H9 (cell line): ENCODE results near the gene LTA4H. TPM values are rescaled to one million over a fixed set of nuclear protein-coding genes. Genes with fewer than 3 reads are reported as not detected.

Source experiments
- DNase-seq: peaks from one replicate; pipeline ENCODE4 v3.0.0-alpha.2; 2017
- H2AFZ ChIP-seq: one replicate; pipeline ENCODE4 v1.6.1; 2013; ENCODE audit warnings: mild to moderate bottlenecking, low read length, control low read depth, moderate library complexity
- H2AK5ac ChIP-seq: 2 replicates; pipeline ENCODE4 v1.6.1; 2013; ENCODE audit warnings: low read length, control low read depth, mixed read lengths; ENCODE audit not compliant: insufficient read length
- H2BK120ac ChIP-seq: one replicate; pipeline ENCODE4 v1.6.1; 2013; ENCODE audit warnings: low read depth, mild to moderate bottlenecking, low read length, control low read depth, inconsistent platforms; ENCODE audit not compliant: poor library complexity, severe bottlenecking
- H2BK12ac ChIP-seq: 2 replicates; pipeline ENCODE4 v1.6.1; 2013; ENCODE audit warnings: low read length, control low read depth, mixed read lengths, low read depth; ENCODE audit not compliant: insufficient read length
- H2BK15ac ChIP-seq: 2 replicates; pipeline ENCODE4 v1.6.1; 2013; ENCODE audit warnings: low read depth, low read length, control low read depth
- H2BK20ac ChIP-seq: one replicate; pipeline ENCODE4 v1.6.1; 2013; ENCODE audit warnings: low read depth, mild to moderate bottlenecking, low read length, control low read depth, inconsistent platforms; ENCODE audit not compliant: poor library complexity, severe bottlenecking
- H2BK5ac ChIP-seq: 2 replicates; pipeline ENCODE4 v1.6.1; 2013; ENCODE audit warnings: low read length, control low read depth, mixed read lengths; ENCODE audit not compliant: insufficient read length
- H3K14ac ChIP-seq: 2 replicates; pipeline ENCODE4 v1.6.1; 2013; ENCODE audit warnings: low read length, control low read depth; ENCODE audit not compliant: insufficient read depth
- H3K18ac ChIP-seq: 2 replicates; pipeline ENCODE4 v1.6.1; 2013; ENCODE audit warnings: low read depth, mild to moderate bottlenecking, mixed read lengths, low read length, control low read depth; ENCODE audit not compliant: insufficient read length
- H3K23ac ChIP-seq: 2 replicates; pipeline ENCODE4 v1.6.1; 2013; ENCODE audit warnings: low read length, control low read depth, mixed read lengths, low read depth; ENCODE audit not compliant: insufficient read length
- H3K23me2 ChIP-seq: 2 replicates; pipeline ENCODE4 v1.6.1; 2013; ENCODE audit warnings: low read depth, mild to moderate bottlenecking, mixed read lengths, low read length, control low read depth; ENCODE audit not compliant: insufficient read length, poor library complexity, severe bottlenecking
- H3K27ac ChIP-seq: 2 replicates; pipeline ENCODE4 v1.5.1; 2013; ENCODE audit warnings: low read length, control low read depth, mixed read lengths, low read depth; ENCODE audit not compliant: insufficient read length
- H3K27me3 ChIP-seq: 2 replicates; pipeline ENCODE4 v1.6.1; 2013; ENCODE audit warnings: low read length, control low read depth, inconsistent platforms; ENCODE audit not compliant: insufficient read depth
- H3K4ac ChIP-seq: 2 replicates; pipeline ENCODE4 v1.6.1; 2013; ENCODE audit warnings: low read depth, mild to moderate bottlenecking, control low read depth, inconsistent platforms, low read length, moderate library complexity
- H3K4me1 ChIP-seq: 2 replicates; pipeline ENCODE4 v1.6.1; 2013; ENCODE audit warnings: low read length, control low read depth, inconsistent platforms; ENCODE audit not compliant: insufficient read depth
- H3K4me2 ChIP-seq: 2 replicates; pipeline ENCODE4 v1.6.1; 2013; ENCODE audit warnings: low read length, control low read depth, mixed read lengths; ENCODE audit not compliant: insufficient read length, insufficient read depth
- H3K56ac ChIP-seq: 2 replicates; pipeline ENCODE4 v1.6.1; 2013; ENCODE audit warnings: low read depth, mild to moderate bottlenecking, mixed read lengths, low read length, control low read depth; ENCODE audit not compliant: insufficient read length
- H3K79me1 ChIP-seq: 2 replicates; pipeline ENCODE4 v1.6.1; 2013; ENCODE audit warnings: low read depth, mild to moderate bottlenecking, moderate library complexity, low read length, control low read depth, inconsistent platforms; ENCODE audit not compliant: insufficient read depth, poor library complexity, severe bottlenecking
- H3K79me2 ChIP-seq: 2 replicates; pipeline ENCODE4 v1.6.1; 2013; ENCODE audit warnings: low read length, control low read depth, inconsistent platforms; ENCODE audit not compliant: insufficient read depth
- H3K9ac ChIP-seq: 2 replicates; pipeline ENCODE4 v1.6.1; 2013; ENCODE audit warnings: low read length, control low read depth, mixed read lengths; ENCODE audit not compliant: insufficient read length; ENCODE audit errors: extremely low read depth
- H3K9me3 ChIP-seq: one replicate; pipeline ENCODE4 v1.6.1; 2013; ENCODE audit warnings: low read depth, low read length, inconsistent platforms; ENCODE audit not compliant: control insufficient read depth
- H3T11ph ChIP-seq: one replicate; pipeline ENCODE4 v1.6.1; 2013; ENCODE audit warnings: mild to moderate bottlenecking, low read length, control low read depth, inconsistent platforms
- H4K20me1 ChIP-seq: one replicate; pipeline ENCODE4 v1.6.1; 2013; ENCODE audit not compliant: control insufficient read depth, insufficient read length, insufficient read depth
- H4K5ac ChIP-seq: 2 replicates; pipeline ENCODE4 v1.6.1; 2013; ENCODE audit warnings: low read depth, mild to moderate bottlenecking, mixed read lengths, low read length, control low read depth; ENCODE audit not compliant: insufficient read length
- H4K8ac ChIP-seq: replicated peaks from 2 replicates; pipeline ENCODE4 v1.6.1; 2013; ENCODE audit warnings: low read length, control low read depth, mixed read lengths, low read depth; ENCODE audit not compliant: insufficient read length
- H4K91ac ChIP-seq: 2 replicates; pipeline ENCODE4 v1.6.1; 2013; ENCODE audit warnings: low read depth, mild to moderate bottlenecking, moderate library complexity, mixed read lengths, low read length, control low read depth; ENCODE audit not compliant: insufficient read length
- H3K27ac Mint-ChIP-seq, 3 experiments: 2 replicates in 2 of 3; 3 replicates in 1 of 3; pipeline ENCODE4 v1.8.0; 2020 to 2021; ENCODE audit warnings: mixed read lengths in 3 of 3, mild to moderate bottlenecking in 1 of 3, moderate library complexity in 1 of 3
- H3K27me3 Mint-ChIP-seq: 2 replicates; pipeline ENCODE4 v1.8.0; 2021; ENCODE audit warnings: low read depth, mild to moderate bottlenecking, moderate library complexity, mixed read lengths
- H3K36me3 Mint-ChIP-seq, 3 experiments: 2 replicates in 2 of 3; 3 replicates in 1 of 3; pipeline ENCODE4 v1.8.0; 2020 to 2021; ENCODE audit warnings: low read depth in 3 of 3, mixed read lengths in 3 of 3; ENCODE audit not compliant: insufficient read depth in 1 of 3
- H3K4me1 Mint-ChIP-seq, 2 experiments: 2 replicates each; pipeline ENCODE4 v1.8.0; 2020; ENCODE audit warnings: mixed read lengths in 2 of 2
- H3K4me3 Mint-ChIP-seq, 2 experiments: 2 replicates in 1 of 2; 3 replicates in 1 of 2; pipeline ENCODE4 v1.8.0; 2020 to 2021; ENCODE audit warnings: mild to moderate bottlenecking in 2 of 2, mixed read lengths in 2 of 2, moderate library complexity in 1 of 2
- H3K9me3 Mint-ChIP-seq, 2 experiments: 2 replicates in 1 of 2; 3 replicates in 1 of 2; pipeline ENCODE4 v1.8.0; 2020; ENCODE audit warnings: mild to moderate bottlenecking in 2 of 2, mixed read lengths in 2 of 2, moderate library complexity in 1 of 2
- CTCF ChIP-seq: fragments of 200-600 bp; sonication (generic); conservative IDR thresholded peaks from 3 replicates; pipeline ENCODE4 v1.8.0; 2021; ENCODE audit warnings: antibody characterized with exemption, mild to moderate bottlenecking
- WGBS: extraction: QIAGEN DNeasy Blood & Tissue Kit; methylation state at CpG from one replicate; pipeline ENCODE4 v1.1.7; 2013; ENCODE audit warnings: missing lambda C conversion rate, low lambda C conversion rate, mixed read lengths; ENCODE audit not compliant: insufficient read length; ENCODE audit errors: extremely low coverage; 5-methylcytosine and 5-hydroxymethylcytosine counted together
- total RNA-seq: library from RNA; stranded (reverse); gene quantifications from 2 replicates; pipeline ENCODE4 v1.2.1, GENCODE V29; 2021

Gene LTA4H
- total RNA-seq, 1 experiment from 2014 or later, result 144 TPM

- H3K9ac ChIP-seq, result no peak overlapping the region
- no CpG with 5 or more reads among the region's 6 CpGs for WGBS
- H3K27me3 ChIP-seq, result no peaks in the 10 kb centered on the region
- H3K4me2 ChIP-seq, result no peak overlapping the region
- H3T11ph ChIP-seq, result no peak overlapping the region
- no peaks in the 10 kb centered on the region for H3K4me1 ChIP-seq
- Mint-ChIP-seq H3K9me3 (no peaks in the 10 kb centered on the region), H3K4me3 (no peak overlapping the region), H3K36me3 (no peaks in the 10 kb centered on the region), H3K27me3 (peaks cover 2% of the 10 kb centered on the region), H3K27ac (no peak overlapping the region), H3K4me1 (peaks cover 10 to 11% of the 10 kb centered on the region in 2 experiments)
- H4K5ac ChIP-seq, result no peak overlapping the region
- no peak overlapping the region for H2BK15ac ChIP-seq
- H3K79me2 ChIP-seq, result no peaks in the 10 kb centered on the region
- no peaks in the 10 kb centered on the region for H3K79me1 ChIP-seq
- no peak overlapping the region for H2BK5ac ChIP-seq
- no peak overlapping the region for H3K18ac ChIP-seq
- H4K91ac ChIP-seq, result no peak overlapping the region
- no peak for TF ChIP-seq CTCF
- no peak overlapping the region for H3K4ac ChIP-seq
- no peak overlapping the region for H2BK20ac ChIP-seq
- DNase-seq, result peak; percentile 55
- no peak overlapping the region for H3K23ac ChIP-seq
- H2AFZ ChIP-seq, result no peak overlapping the region
- H3K9me3 ChIP-seq, result no peaks in the 10 kb centered on the region
- no peak overlapping the region for H2BK12ac ChIP-seq
- no peak overlapping the region for H4K8ac ChIP-seq
- no peaks in the 10 kb centered on the region for H4K20me1 ChIP-seq
- H3K56ac ChIP-seq, result no peak overlapping the region
- no peak overlapping the region for H2BK120ac ChIP-seq
- H3K14ac ChIP-seq, result no peak overlapping the region
- H3K23me2 ChIP-seq, result no peaks in the 10 kb centered on the region
- H3K27ac ChIP-seq, result no peak overlapping the region
- H2AK5ac ChIP-seq, result no peak overlapping the region
Measured at GRCh38 chr12:96077081-96077480, 41.7 kb upstream of the LTA4H start.
